Stimulated activated CD8-positive, alpha-beta memory T cell treated with anti-CD3 and anti-CD28 coated beads, Interleukin-4, amount 100 ng/mL, for 4 hours (primary cell): ENCODE measurements around the gene CACNA2D3.

Source experiments
- DNase-seq, 2 donors: peaks; one replicate each; pipeline ENCODE4 v3.0.0-alpha.2; 2020; ENCODE audit warnings: low read depth in 2 of 2, low spot score in 1 of 2

Gene CACNA2D3

GRCh38 chr3:54126551-54126950, 4.2 kb downstream of the CACNA2D3 start:
- no peak for DNase-seq

GRCh38 chr3:54127499-54128056, 5.2 kb downstream of the CACNA2D3 start:
- DNase-seq = no peak

- no peak for DNase-seq
Observed at GRCh38 chr3:54131026-54131605, 8.8 kb downstream of the CACNA2D3 start.

- no peak for DNase-seq
Observed at GRCh38 chr3:54131890-54132289, 9.5 kb downstream of the CACNA2D3 start.

GRCh38 chr3:54132685-54133084, 10.3 kb downstream of the CACNA2D3 start:
- no peak for DNase-seq

GRCh38 chr3:54133196-54133595, 10.8 kb downstream of the CACNA2D3 start:
- no peak for DNase-seq

- no peak for DNase-seq
Observed at GRCh38 chr3:54134155-54134554, 11.8 kb downstream of the CACNA2D3 start.

- no peak for DNase-seq
Observed at GRCh38 chr3:54134713-54135112, 12.4 kb downstream of the CACNA2D3 start.

GRCh38 chr3:54137311-54137710, 15.0 kb downstream of the CACNA2D3 start:
- no peak for DNase-seq

- DNase-seq = no peak
Observed at GRCh38 chr3:54138937-54139547, 16.7 kb downstream of the CACNA2D3 start.

GRCh38 chr3:54139630-54140029, 17.3 kb downstream of the CACNA2D3 start:
- DNase-seq = no peak

GRCh38 chr3:54144284-54144683, 21.9 kb downstream of the CACNA2D3 start:
- no peak for DNase-seq

GRCh38 chr3:54146506-54147239, 24.3 kb downstream of the CACNA2D3 start:
- DNase-seq = no peak

GRCh38 chr3:54150864-54151467, 28.6 kb downstream of the CACNA2D3 start:
- no peak for DNase-seq

GRCh38 chr3:54153477-54153876, 31.1 kb downstream of the CACNA2D3 start:
- no peak for DNase-seq

GRCh38 chr3:54157860-54158259, 35.5 kb downstream of the CACNA2D3 start:
- no peak for DNase-seq

- no peak for DNase-seq
Observed at GRCh38 chr3:54159917-54160316, 37.6 kb downstream of the CACNA2D3 start.

- DNase-seq = no peak
Observed at GRCh38 chr3:54163441-54163840, 41.1 kb downstream of the CACNA2D3 start.

GRCh38 chr3:54164192-54164975, 42.0 kb downstream of the CACNA2D3 start:
- DNase-seq = no peak

- no peak for DNase-seq
Observed at GRCh38 chr3:54165865-54166264, 43.5 kb downstream of the CACNA2D3 start.

- DNase-seq = no peak
Observed at GRCh38 chr3:54167999-54168398, 45.6 kb downstream of the CACNA2D3 start.
